Caco-2 (cell line): Measurements from ENCODE around the gene LRRC27. TPM values are rescaled to one million over a fixed set of nuclear protein-coding genes. Genes with fewer than 3 reads are reported as not detected.

Experiments used
- BruUV-seq: library from RNA; stranded (reverse); fragments of 400-500 nt; replicated peaks from 2 replicates; lab custom pipeline; 2021; lab: Mats Ljungman, UMichigan
- CTCF ChIA-PET: fragments of 300-600 bp; sonication (Branson Sonifier 250); formaldehyde crosslinking; loops from one replicate; lab custom pipeline; 2022; ENCODE audit warnings: antibody characterized with exemption; lab: Charles Lee
- POLR2A ChIA-PET: fragments of 300-600 bp; sonication (Branson Sonifier 250); formaldehyde crosslinking; loops from one replicate; lab custom pipeline; 2022; ENCODE audit warnings: antibody characterized with exemption; lab: Charles Lee
- DNase-seq, 2 experiments: peaks; one replicate each; pipeline versions ENCODE4 v3.0.0 to v3.0.0-alpha.2; 2020 to 2022
- H3K27me3 ChIP-seq: replicated peaks from 2 replicates; pipeline ENCODE4 v1.6.0; 2011; ENCODE audit warnings: low read length; ENCODE audit not compliant: control insufficient read depth, insufficient read depth
- H3K36me3 ChIP-seq: 2 replicates; pipeline ENCODE4 v1.5.1; 2011; ENCODE audit warnings: low read length; ENCODE audit not compliant: control insufficient read depth, insufficient read depth
- H3K4me1 ChIP-seq: fragments of 250-450 bp; sonication (Bioruptor Pico); 2 replicates; pipeline ENCODE4 v1.5.1; 2020; ENCODE audit warnings: mild to moderate bottlenecking
- H3K4me3 ChIP-seq: 2 replicates; pipeline ENCODE4 v1.5.1; 2011; ENCODE audit warnings: low read depth, mild to moderate bottlenecking, control low read depth, low read length
- H3K9me3 ChIP-seq: fragments of 250-450 bp; sonication (Bioruptor Pico); 2 replicates; pipeline ENCODE4 v1.5.1; 2020; ENCODE audit warnings: mild to moderate bottlenecking, moderate library complexity
- H3K27ac Mint-ChIP-seq: one replicate; pipeline ENCODE4 v1.8.0; 2022; ENCODE audit warnings: mixed read lengths; ENCODE audit not compliant: unreplicated experiment
- H3K27me3 Mint-ChIP-seq: one replicate; pipeline ENCODE4 v1.8.0; 2022; ENCODE audit warnings: mixed read lengths; ENCODE audit not compliant: insufficient read depth, unreplicated experiment
- H3K36me3 Mint-ChIP-seq: one replicate; pipeline ENCODE4 v1.8.0; 2022; ENCODE audit warnings: mild to moderate bottlenecking, mixed read lengths; ENCODE audit not compliant: insufficient read depth, unreplicated experiment
- H3K4me1 Mint-ChIP-seq: one replicate; pipeline ENCODE4 v1.8.0; 2022; ENCODE audit warnings: low read depth, mixed read lengths; ENCODE audit not compliant: unreplicated experiment
- H3K4me3 Mint-ChIP-seq: one replicate; pipeline ENCODE4 v1.8.0; 2022; ENCODE audit warnings: mild to moderate bottlenecking, moderate library complexity, mixed read lengths; ENCODE audit not compliant: unreplicated experiment
- H3K9me3 Mint-ChIP-seq: one replicate; pipeline ENCODE4 v1.8.0; 2022; ENCODE audit warnings: mixed read lengths; ENCODE audit not compliant: unreplicated experiment
- intact Hi-C: fragments of 100-400 bp; cut with micrococcal nuclease; formaldehyde crosslinking; loops from one replicate; pipeline ENCODE4 v1.10.0; 2022; ENCODE audit not compliant: unreplicated experiment
- total RNA-seq: library from RNA; stranded (reverse); gene quantifications from 2 replicates; pipeline ENCODE4 v1.2.3, GENCODE V29; 2022
- TF ChIP-seq, protein P1 (sequence below), 2 experiments: fragments of 200-600 bp in 1 of 2; IDR thresholded peaks; 1 replicate in 1 of 2; 2 replicates in 1 of 2; pipeline versions ENCODE4 v1.5.1 to v1.8.0; 2011 to 2022; ENCODE audit warnings: antibody characterized with exemption in 1 of 2, control low read depth in 1 of 2, inconsistent platforms in 1 of 2, low read depth in 1 of 2, low read length in 1 of 2, mild to moderate bottlenecking in 1 of 2, moderate library complexity in 1 of 2; ENCODE audit not compliant: insufficient read depth in 1 of 2, severe bottlenecking in 1 of 2, unreplicated experiment in 1 of 2

LRRC27 gene
- total RNA-seq, 1 experiment from 2014 or later: 11.7 TPM

GRCh38 chr10:132381741-132382140 lies 49.7 kb downstream of the LRRC27 start:
- intact Hi-C loops: loop anchor here (10.0 kb wide), 1 partner anchor 253 kb away; no protein-coding TSS in a partner anchor
- Histone ChIP-seq H3K4me1 (no peaks in the 10 kb centered on the region), H3K27me3 (no peaks in the 10 kb centered on the region), H3K9me3 (no peaks in the 10 kb centered on the region), H3K4me3 (no peak overlapping the region), H3K36me3 (no peaks in the 10 kb centered on the region)
- Mint-ChIP-seq H3K4me1 (no peaks in the 10 kb centered on the region), H3K36me3 (no peaks in the 10 kb centered on the region), H3K27me3 (peaks cover 4% of the 10 kb centered on the region), H3K27ac (no peak overlapping the region), H3K4me3 (no peak overlapping the region), H3K9me3 (no peaks in the 10 kb centered on the region)
- TF ChIP-seq, protein P1, sequence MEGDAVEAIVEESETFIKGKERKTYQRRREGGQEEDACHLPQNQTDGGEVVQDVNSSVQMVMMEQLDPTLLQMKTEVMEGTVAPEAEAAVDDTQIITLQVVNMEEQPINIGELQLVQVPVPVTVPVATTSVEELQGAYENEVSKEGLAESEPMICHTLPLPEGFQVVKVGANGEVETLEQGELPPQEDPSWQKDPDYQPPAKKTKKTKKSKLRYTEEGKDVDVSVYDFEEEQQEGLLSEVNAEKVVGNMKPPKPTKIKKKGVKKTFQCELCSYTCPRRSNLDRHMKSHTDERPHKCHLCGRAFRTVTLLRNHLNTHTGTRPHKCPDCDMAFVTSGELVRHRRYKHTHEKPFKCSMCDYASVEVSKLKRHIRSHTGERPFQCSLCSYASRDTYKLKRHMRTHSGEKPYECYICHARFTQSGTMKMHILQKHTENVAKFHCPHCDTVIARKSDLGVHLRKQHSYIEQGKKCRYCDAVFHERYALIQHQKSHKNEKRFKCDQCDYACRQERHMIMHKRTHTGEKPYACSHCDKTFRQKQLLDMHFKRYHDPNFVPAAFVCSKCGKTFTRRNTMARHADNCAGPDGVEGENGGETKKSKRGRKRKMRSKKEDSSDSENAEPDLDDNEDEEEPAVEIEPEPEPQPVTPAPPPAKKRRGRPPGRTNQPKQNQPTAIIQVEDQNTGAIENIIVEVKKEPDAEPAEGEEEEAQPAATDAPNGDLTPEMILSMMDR (IDR thresholded peaks at IDR 0.05; ENCODE audit: insufficient read depth in 1 of 2, low read depth in 1 of 2, low read length in 1 of 2, severe bottlenecking in 1 of 2, unreplicated experiment in 1 of 2): no peak
- POLR2A ChIA-PET: no interaction called here
- BruUV-seq: no TSS peak
- DNase-seq: no peak
- CTCF ChIA-PET: no interaction called here

- no peaks in the 10 kb centered on the region for H3K27me3 ChIP-seq
- ChIA-PET POLR2A (no interaction called here), CTCF (no interaction called here)
- DNase-seq: no peak
- no peak overlapping the region for H3K4me3 ChIP-seq
- Mint-ChIP-seq H3K4me3 (no peak overlapping the region), H3K36me3 (no peaks in the 10 kb centered on the region), H3K27ac (no peak overlapping the region), H3K4me1 (no peaks in the 10 kb centered on the region), H3K27me3 (peaks cover 4% of the 10 kb centered on the region), H3K9me3 (no peaks in the 10 kb centered on the region)
- TF ChIP-seq, protein P1 (IDR thresholded peaks at IDR 0.05; ENCODE audit: insufficient read depth in 1 of 2, low read depth in 1 of 2, low read length in 1 of 2, severe bottlenecking in 1 of 2, unreplicated experiment in 1 of 2): no peak
- H3K9me3 ChIP-seq: no peaks in the 10 kb centered on the region
- no TSS peak for BruUV-seq
- no peaks in the 10 kb centered on the region for H3K4me1 ChIP-seq
- intact Hi-C loops: loop anchor here (10.0 kb wide), 1 partner anchor 252 kb away; no protein-coding TSS in a partner anchor
- H3K36me3 ChIP-seq: no peaks in the 10 kb centered on the region
These were observed 50.4 kb downstream of the LRRC27 start for GRCh38 chr10:132382231-132382922.

GRCh38 chr10:132383101-132383500 lies 51.1 kb downstream of the LRRC27 start:
- Mint-ChIP-seq H3K27me3 (peaks cover 4% of the 10 kb centered on the region), H3K4me1 (no peaks in the 10 kb centered on the region), H3K9me3 (no peaks in the 10 kb centered on the region), H3K36me3 (no peaks in the 10 kb centered on the region), H3K27ac (no peak overlapping the region), H3K4me3 (no peak overlapping the region)
- Histone ChIP-seq H3K36me3 (no peaks in the 10 kb centered on the region), H3K4me1 (no peaks in the 10 kb centered on the region), H3K27me3 (no peaks in the 10 kb centered on the region), H3K4me3 (no peak overlapping the region), H3K9me3 (no peaks in the 10 kb centered on the region)
- POLR2A ChIA-PET: no interaction called here
- CTCF ChIA-PET: no interaction called here
- DNase-seq: no peak
- TF ChIP-seq, protein P1 (IDR thresholded peaks at IDR 0.05; ENCODE audit: insufficient read depth in 1 of 2, low read depth in 1 of 2, low read length in 1 of 2, severe bottlenecking in 1 of 2, unreplicated experiment in 1 of 2): no peak
- BruUV-seq: no TSS peak
- intact Hi-C loops: loop anchor here (10.0 kb wide), 1 partner anchor 252 kb away; no protein-coding TSS in a partner anchor
